T-helper 1 cell treated with Interleukin-12 subunit alpha and Interleukin-12 subunit beta and Interleukin-4 antibody, amounts not matched to agents 30 ng/mL and 1 ng/mL, for 36 hours (primary cell): ENCODE data around the gene ARSG. TPM values are rescaled to one million over a fixed set of nuclear protein-coding genes. Genes with fewer than 3 reads are reported as not detected.
"Not testable (repeated sequence)": the region's sequence is repeated elsewhere in the genome, so short reads cannot be mapped to it uniquely, and the experiment has no call there.

Experiments used
- intact Hi-C: fragments of 100-400 bp; cut with micrococcal nuclease; formaldehyde crosslinking; loops from one replicate; pipeline ENCODE4 v1.15.1; 2024
- total RNA-seq: library from RNA; stranded (reverse); gene quantifications from 2 replicates; pipeline ENCODE4 v1.2.3, GENCODE V29; 2022

The ARSG gene
- 6.9 and 7.4 TPM in 2 replicates for total RNA-seq

- intact Hi-C loops: loop anchor here (1.0 to 2.0 kb wide), 8 partner anchors 28 to 1036 kb away; partner anchors contain the start of genes ABCA5 and WIPI1
These were observed at the start of gene ARSG, which contains the start of gene SLC16A6 for GRCh38 chr17:68290955-68291835. TSS of gene ARSG (plus strand) at chr17:68291495. CDS start at chr17:68307494, 15,999 bp downstream. TSS of gene SLC16A6 (minus strand) at chr17:68291127. CDS start at chr17:68278320, 12,807 bp downstream.

- intact Hi-C loops: loop anchor here (1.0 to 5.0 kb wide), 10 partner anchors 8 to 229 kb away; partner anchors contain the start of gene WIPI1
These were observed 44.8 kb upstream of the ARSG start for GRCh38 chr17:68246271-68247028.

- intact Hi-C loops: loop anchor here (1.0 to 5.0 kb wide), 11 partner anchors 9 to 265 kb away; partner anchors contain the start of genes PRKAR1A and WIPI1
These were observed 43.7 kb upstream of the ARSG start, which contains the start of gene AMZ2 for GRCh38 chr17:68247445-68248198. TSS of gene AMZ2 (plus strand) at chr17:68248043. CDS start at chr17:68250188, 2,145 bp downstream.

GRCh38 chr17:68248199-68248825 is 43.0 kb upstream of the ARSG start:
- intact Hi-C loops: loop anchor here (2.0 to 5.0 kb wide), 3 partner anchors 109 to 264 kb away; partner anchors contain the start of gene PRKAR1A

GRCh38 chr17:68248891-68249290 is 42.4 kb upstream of the ARSG start:
- intact Hi-C loops: loop anchor here (1.0 to 5.0 kb wide), 4 partner anchors 9 to 264 kb away; partner anchors contain the start of gene PRKAR1A

- intact Hi-C loops: loop anchor here (1.0 to 5.0 kb wide), 4 partner anchors 9 to 263 kb away; partner anchors contain the start of gene PRKAR1A
These were observed 41.9 kb upstream of the ARSG start for GRCh38 chr17:68249354-68249765.

GRCh38 chr17:68253426-68253825 is 37.9 kb upstream of the ARSG start:
- intact Hi-C loops: not testable (repeated sequence)

GRCh38 chr17:68255151-68255550 is 36.1 kb upstream of the ARSG start:
- intact Hi-C loops: no loop called here

- intact Hi-C loops: loop anchor here (1.0 kb wide), 1 partner anchor 18 kb away; no protein-coding TSS in a partner anchor
These were observed 35.4 kb upstream of the ARSG start for GRCh38 chr17:68255731-68256538.

- intact Hi-C loops: loop anchor here (1.0 kb wide), 1 partner anchor 18 kb away; no protein-coding TSS in a partner anchor
These were observed 34.6 kb upstream of the ARSG start for GRCh38 chr17:68256701-68257100.

GRCh38 chr17:68257934-68258333 is 33.4 kb upstream of the ARSG start:
- intact Hi-C loops: loop anchor here (1.0 kb wide), 1 partner anchor 9 kb away; no protein-coding TSS in a partner anchor

- intact Hi-C loops: loop anchor here (1.0 kb wide), 1 partner anchor 10 kb away; no protein-coding TSS in a partner anchor
These were observed 32.2 kb upstream of the ARSG start for GRCh38 chr17:68258890-68259647.

GRCh38 chr17:68259648-68259951 is 31.7 kb upstream of the ARSG start:
- intact Hi-C loops: not testable (repeated sequence)

GRCh38 chr17:68260051-68260762 is 31.1 kb upstream of the ARSG start:
- intact Hi-C loops: no loop called here

- intact Hi-C loops: not testable (repeated sequence)
These were observed 28.8 kb upstream of the ARSG start for GRCh38 chr17:68262467-68262866.

- intact Hi-C loops: loop anchor here (1.0 kb wide), 7 partner anchors 24 to 200 kb away; partner anchors contain the start of genes ARSG and SLC16A6
These were observed 28.1 kb upstream of the ARSG start for GRCh38 chr17:68263101-68263681.

GRCh38 chr17:68265833-68266232 is 25.5 kb upstream of the ARSG start:
- intact Hi-C loops: not testable (repeated sequence)
